Keratinocyte (primary cell): ENCODE results near the gene MTCL1.

ENCODE experiments used
- CTCF ChIP-seq, 3 experiments: IDR thresholded peaks in 1 of 3; conservative IDR thresholded peaks in 1 of 3; optimal IDR thresholded peaks in 1 of 3; 2 replicates in 2 of 3; 3 replicates in 1 of 3; pipeline versions ENCODE3 to v1.5.1; 2011; ENCODE audit warnings: low read length in 3 of 3, mild to moderate bottlenecking in 3 of 3, moderate library complexity in 2 of 3, control low read depth in 1 of 3, inconsistent platforms in 1 of 3; ENCODE audit not compliant: insufficient read depth in 2 of 3; ENCODE audit errors: extremely low read depth in 1 of 3
- EZH2 ChIP-seq: IDR thresholded peaks from one replicate; pipeline ENCODE4 v1.6.1; 2012; ENCODE audit warnings: inconsistent platforms, mild to moderate bottlenecking, low read length, moderate library complexity

DNA sequence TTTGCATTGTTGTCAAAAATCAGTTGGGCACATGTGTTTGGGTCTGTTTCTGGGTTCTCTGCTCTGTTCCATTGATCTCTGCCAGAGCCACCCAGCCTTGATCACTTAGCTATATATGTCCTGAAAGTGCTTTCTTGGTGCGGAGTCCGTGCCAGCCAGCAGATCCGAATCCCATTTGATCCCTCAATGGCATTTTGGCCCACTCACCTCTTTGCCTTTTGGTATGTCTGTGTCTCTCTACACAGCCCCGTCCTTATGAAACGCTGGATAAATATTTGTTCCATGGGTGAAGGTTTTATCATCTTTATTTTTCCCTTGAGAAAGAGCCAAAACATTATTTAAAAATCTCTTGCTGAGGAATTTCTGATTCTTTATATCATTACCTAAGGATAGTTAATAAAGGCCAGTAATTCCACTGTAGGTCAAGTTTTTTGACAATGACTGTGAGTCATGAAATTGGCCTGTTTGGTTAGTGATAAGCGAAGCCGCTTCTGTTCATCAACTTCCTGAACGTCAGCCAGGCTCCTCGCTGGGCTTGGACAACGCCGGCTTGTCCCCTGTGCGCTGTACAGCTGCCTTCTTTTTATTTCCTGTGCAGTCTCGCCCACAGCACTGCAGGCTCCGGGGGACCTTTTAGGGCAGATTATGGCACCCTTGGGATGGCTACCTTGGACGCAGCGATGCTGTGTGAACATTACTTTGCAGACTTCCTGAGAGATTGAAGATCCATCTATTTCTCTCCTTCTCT, 24.9 kb downstream of the MTCL1 start:
- TF ChIP-seq EZH2 (no peak), CTCF (optimal IDR thresholded peaks at IDR 0.05 in 1 of 3, IDR thresholded peaks at IDR 0.05 in 1 of 3, conservative IDR thresholded peaks at IDR 0.05 in 1 of 3; ENCODE audit: extremely low read depth in 1 of 3, insufficient read depth in 2 of 3, low read length in 3 of 3) (no peak)
